Non-pigmented ciliary epithelial cell (primary cell): Measurements from ENCODE around the gene KIF19.

Experiments used
- DNase-seq: peaks from one replicate; pipeline ENCODE4 v3.0.0-alpha.2; 2010; ENCODE audit warnings: low read depth

KIF19 gene

GRCh38 chr17:74305865-74306654 is 20.0 kb upstream of the KIF19 start:
- no peak for DNase-seq

DNA sequence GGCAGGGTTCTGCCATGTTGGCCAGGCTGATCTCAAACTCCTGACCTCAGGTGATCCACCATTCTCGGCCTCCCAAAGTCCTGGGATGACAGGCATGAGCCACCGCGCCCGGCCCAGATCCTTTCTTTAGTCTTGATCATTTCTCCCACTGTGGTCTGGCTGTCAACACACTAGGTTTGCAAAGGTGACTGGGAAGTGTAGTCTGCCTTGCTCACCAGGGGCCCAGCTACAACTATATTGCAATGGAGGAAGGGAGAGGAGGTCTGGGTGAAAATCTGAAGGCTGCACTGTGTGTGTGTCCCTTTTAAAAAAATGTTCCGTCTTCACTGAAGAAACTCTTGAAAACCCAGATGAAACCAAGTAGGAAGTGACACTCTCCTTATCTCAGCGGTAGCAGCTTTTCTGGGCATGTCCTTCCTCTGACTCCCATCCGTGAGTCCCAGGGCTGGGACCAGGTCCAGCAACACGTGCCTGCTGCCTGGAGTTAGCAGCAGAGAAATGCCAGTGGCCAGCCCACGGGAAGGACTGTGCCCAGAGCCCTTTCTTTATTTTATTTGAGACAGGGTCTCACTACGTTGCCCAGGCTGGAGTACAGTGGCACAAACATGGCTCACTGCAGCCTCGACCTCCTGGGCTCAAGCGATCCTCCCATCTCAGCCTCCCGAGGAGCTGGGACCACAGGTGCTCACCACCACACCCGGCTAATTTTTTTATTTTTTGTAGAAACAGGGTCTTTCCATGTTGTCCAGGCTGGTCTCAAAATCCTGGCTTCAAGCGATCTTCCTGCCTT is 17.8 kb upstream of the KIF19 start:
- DNase-seq = no peak

GRCh38 chr17:74309902-74310301 is 16.1 kb upstream of the KIF19 start:
- no peak for DNase-seq

DNA sequence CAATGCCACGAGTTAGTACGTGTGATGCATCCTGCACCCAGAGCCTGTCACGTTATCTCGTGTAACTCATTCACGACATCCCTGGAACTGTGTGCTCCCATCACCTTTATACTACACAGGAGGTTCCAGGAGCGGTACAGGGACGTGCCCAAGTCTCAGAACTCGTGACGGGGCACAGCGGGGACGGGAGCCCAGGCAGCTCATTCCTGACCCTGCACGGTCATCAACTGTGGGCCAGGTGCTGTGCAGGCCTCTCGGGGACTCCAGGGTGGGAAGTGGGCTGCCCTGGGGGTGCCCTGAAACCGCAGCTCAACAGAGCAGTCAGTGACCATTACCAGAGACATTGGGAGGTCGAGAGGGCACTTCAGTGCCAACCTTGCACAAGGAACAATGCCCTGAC is 11.1 kb upstream of the KIF19 start:
- no peak for DNase-seq

- DNase-seq = no peak
These were observed 9.8 kb upstream of the KIF19 start for GRCh38 chr17:74316220-74316619.

DNA sequence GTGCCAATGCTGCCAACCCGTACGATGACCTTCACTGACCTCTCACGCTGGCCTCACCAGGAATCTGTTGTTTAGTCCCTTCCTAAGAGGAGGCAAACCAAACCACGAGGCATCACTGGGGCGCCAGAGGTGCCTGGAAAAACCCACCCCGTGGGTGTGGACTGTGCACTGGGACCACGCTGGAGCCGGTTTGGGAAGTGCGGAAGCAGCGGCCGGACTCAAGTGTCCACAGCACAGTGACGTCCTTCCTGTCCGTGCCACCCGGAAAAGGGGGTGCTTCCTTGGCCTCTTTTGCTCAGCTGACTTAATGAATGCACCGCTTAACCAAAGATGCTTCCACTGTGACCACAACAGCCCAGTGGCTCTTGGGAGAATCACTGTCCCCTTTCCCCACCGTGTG is 9.0 kb upstream of the KIF19 start:
- no peak for DNase-seq

GRCh38 chr17:74318391-74318790 is 7.6 kb upstream of the KIF19 start:
- DNase-seq = no peak

DNA sequence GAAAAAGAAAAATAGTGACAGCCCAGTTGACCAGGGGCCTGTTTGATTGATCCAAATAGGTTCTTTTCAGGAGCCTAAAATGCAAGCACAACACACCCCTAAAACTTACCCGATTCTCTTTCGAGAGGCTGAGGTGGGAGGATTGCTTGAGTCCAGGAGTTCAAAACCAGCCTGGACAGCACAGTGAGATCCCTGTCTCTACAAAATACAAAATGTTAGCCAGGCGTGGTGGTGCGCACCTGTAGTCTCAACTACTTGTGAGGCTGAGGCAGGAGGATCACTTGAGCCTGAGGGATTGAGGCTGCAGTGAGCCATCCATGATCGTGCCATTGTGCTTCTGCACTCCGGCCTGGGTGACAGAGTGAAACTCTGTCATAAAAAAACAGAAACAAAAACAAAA is 1.5 kb upstream of the KIF19 start:
- DNase-seq = no peak

DNA sequence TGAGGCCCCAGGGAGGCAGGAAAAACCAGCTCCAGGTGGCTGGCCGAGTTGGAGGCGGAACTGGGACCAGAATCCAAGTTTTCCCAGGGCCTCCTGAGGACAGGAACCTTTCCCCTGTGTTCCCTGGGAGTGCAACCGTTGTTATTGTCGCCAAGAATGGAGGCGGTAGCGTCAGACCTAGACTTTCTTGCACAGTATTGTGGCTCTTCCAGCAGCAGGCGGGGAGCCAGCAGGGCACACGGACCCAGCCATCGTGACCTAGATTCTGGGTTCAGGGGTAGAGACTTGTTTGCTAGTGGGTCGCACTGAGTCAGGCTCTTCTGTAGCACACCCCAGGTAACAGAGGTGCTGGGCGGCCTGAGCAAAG is 667 bp upstream of the KIF19 start:
- DNase-seq = no peak

DNA sequence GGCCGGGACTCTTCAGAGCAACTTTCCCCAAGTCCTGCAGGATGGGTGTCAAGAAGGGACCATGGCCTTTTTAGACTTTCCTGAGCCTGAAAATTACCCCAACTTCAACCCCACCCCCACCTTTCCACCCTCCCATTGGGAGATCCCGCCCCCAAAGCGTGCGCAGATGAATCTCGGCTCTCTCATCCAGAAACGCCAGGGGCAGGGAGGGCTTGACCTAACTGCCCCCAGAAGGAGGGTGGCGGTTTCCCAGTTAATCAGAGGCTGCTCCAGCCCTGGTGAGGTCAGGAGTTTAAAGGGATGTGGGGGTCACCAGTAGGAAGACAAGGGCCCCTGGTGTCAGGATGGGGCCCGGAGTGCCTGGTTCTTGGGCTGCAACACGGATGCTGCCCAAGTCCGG is 480 bp downstream of the KIF19 start:
- DNase-seq = no peak

GRCh38 chr17:74328487-74328886 is 2.5 kb downstream of the KIF19 start:
- no peak for DNase-seq

DNA sequence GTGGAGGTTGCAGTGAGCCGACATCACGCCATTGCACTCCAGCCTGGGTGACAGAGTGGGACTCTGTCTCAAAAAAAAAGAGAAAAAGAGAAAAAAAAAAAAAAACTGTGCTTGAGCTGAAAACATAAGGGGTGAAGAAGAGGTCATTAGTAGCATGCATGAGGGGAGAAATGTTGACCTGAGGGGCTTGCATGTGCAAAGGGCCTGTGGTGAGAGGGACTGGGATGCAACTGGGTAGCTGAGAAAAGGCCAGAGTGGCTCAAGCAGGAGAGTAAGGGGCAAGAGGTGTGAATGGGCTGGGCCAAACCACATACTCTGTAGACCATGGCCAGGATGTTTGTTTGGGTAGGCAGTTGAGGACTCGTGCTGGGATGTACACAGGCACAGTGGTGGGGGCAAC is 3.4 kb downstream of the KIF19 start:
- no peak for DNase-seq

DNA sequence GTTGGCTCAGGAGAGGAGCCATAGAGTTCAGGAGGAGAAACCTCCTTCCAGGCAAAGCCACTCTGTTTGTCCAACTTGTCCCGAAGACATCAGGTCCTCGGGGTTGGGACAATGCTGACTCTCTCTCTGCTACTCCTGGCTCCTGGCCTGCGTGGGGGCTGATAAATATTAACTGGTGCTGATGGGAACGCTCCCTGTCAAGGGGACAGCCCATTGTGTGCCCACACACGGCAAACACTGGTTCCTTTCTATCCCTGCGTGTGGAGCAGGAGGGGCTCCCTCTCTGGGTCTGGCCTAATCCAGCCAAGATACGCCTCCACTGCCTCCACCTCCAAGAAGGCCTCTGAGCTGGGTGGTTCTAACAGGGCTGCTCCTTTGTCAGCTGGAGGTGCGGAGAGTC is 4.4 kb downstream of the KIF19 start:
- no peak for DNase-seq

DNA sequence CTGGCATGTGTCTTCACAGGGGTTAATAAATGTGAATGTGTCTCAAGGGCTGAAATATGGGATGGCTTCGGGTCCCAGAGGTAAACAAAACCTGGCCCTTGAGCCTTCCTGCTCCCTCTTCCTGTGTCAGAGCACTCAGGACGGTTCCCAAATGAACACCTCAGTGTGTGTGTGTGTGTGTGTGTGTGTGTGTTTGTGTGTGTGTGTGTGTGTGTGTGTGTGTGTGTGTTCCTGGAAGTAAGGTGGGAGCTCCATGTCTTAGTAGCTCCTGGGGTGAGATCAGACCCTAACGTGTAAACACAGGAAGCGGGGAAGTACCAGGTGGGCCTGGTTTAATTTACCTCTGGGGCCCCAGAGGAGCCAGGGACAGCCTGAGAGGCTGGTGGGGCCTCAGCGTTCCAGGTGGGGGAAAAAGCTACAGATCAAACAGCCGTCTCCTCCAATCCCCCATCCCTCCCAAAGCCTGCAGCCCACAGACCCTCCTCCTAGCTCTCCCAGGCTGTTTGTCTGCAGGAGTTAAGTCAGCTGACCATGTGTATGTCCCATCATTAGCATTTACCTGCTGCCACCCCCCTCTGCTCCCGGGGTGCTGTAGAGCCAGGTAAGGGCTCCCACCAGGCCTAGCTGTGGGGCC is 6.1 kb downstream of the KIF19 start:
- no peak for DNase-seq

DNA sequence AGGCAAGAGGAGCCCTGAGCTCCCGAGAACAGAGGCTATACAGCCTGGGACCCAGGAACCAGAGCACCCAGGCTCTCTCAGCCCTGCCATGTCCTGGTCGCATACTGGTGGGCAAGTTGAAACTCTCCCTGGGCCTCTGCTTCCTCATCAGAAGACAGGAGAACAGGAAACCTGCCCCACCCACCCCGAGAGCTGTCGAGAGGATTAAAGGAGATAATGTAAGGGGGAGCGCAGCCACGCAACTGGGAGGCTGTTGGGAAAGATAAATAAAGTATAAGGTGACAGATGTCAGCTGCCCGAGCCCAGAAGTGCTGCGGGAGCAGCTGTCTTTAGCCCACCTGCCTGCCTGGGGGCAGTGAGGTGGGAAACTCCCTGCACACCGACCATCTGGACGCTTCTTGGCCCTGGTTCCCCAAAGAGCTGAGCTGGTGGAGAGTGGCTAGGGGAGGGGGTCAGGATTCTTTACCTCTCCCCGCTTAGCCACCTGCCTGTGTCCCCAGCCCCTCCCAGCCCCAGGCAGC is 6.8 kb downstream of the KIF19 start:
- DNase-seq = no peak

GRCh38 chr17:74334393-74335039 is 8.5 kb downstream of the KIF19 start:
- no peak for DNase-seq

DNA sequence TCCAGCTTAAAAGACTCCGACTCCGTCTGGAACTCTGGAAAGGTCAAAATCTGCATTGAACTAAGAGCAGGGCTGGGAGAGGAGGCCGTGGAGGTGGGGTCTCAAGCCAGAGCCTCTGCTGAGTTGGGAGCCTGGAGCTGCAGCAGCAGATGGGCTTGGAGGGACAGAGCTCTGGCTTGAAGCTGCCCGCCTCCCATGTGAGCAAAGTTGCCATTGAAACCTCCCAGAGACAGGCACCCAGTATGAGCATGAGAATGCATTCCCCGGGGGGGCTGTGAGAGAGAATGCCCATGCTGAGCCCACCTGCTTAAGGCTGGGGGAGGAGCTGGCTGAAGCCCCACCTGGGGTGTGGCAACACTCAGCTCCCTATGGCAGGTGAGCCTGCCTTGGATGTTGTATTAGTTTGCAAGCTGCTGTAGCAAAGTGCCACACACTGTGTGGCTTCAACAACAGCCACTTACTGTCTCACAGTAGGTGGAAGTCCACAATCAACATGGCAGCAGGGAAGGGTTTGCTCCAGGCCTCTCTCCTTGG is 9.6 kb downstream of the KIF19 start:
- no peak for DNase-seq

DNA sequence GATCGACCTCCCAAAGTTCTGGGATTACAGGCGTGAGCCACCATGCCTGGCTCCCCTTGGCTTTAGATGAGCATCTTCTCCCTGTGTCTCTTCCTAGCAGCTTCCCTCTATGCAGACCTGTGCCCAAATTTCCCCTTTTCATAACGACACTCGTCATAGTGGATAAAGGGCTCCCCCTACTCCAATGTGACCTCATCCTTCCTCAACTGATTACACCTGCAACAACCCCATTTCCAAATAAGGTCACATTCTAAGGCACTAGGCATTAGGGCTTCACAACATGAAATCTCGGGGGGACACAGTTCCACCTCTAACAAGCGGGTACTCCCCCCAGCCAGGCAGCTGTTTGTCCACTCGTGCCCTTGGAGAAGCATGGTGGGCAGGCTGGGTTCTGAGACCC is 10.3 kb downstream of the KIF19 start:
- no peak for DNase-seq

- DNase-seq = no peak
These were observed 11.9 kb downstream of the KIF19 start for GRCh38 chr17:74337834-74338500.

- no peak for DNase-seq
These were observed 13.6 kb downstream of the KIF19 start for GRCh38 chr17:74339537-74340195.

GRCh38 chr17:74340470-74341023 is 14.5 kb downstream of the KIF19 start:
- DNase-seq = no peak
